ENCODE data around the gene PRTN3.

- no peak for TF ChIP-seq POLR2A (IDR thresholded peaks at IDR 0.05)
- no peak for TF ChIP-seq CTCF (IDR thresholded peaks at IDR 0.05)
These were observed 9.1 kb upstream of the PRTN3 start for GRCh38 chr19:831407-832369.
